ENCODE data around the gene AZU1. TPM values are rescaled to one million over a fixed set of nuclear protein-coding genes. Genes with fewer than 3 reads are reported as not detected.

Gene AZU1
- total RNA-seq (2021) = 0.77 and 1.6 TPM in 2 replicates
- long read RNA-seq, partial matches to known transcripts = 0 of 2 reads
- long read RNA-seq, other reads (novel, unspliced or antisense) = 2 of 2 reads

- no peak within 1 kb of the TSS for H3K4me3 Mint-ChIP-seq
- H3K27me3 Mint-ChIP-seq (ENCODE audit: low read depth) = peaks cover 5% of the 10 kb centered on the region
- no peak within 1 kb of the TSS for H4K5ac ChIP-seq (ENCODE audit: insufficient read length, low read depth, low read length)
- H2AFZ ChIP-seq (ENCODE audit: low read length) = no peak within 1 kb of the TSS
- H2BK120ac ChIP-seq (ENCODE audit: low read depth, low read length, poor library complexity, severe bottlenecking) = no peak within 1 kb of the TSS
- no peaks in the 10 kb centered on the region; the same call in 1 of the 2 replicates for H3K4me1 ChIP-seq (ENCODE audit: insufficient read depth, low read length)
- peaks cover 7 to 14% of the 10 kb centered on the region in 2 experiments for H3K4me1 Mint-ChIP-seq
- H3K23me2 ChIP-seq (ENCODE audit: insufficient read length, low read depth, low read length, poor library complexity, severe bottlenecking) = no peaks in the 10 kb centered on the region
- H3K27ac Mint-ChIP-seq = no peak within 1 kb of the TSS; a peak in 1 of 7 replicates
- TF ChIP-seq CTCF (conservative IDR thresholded peaks at IDR 0.05) = no peak
- no peak within 1 kb of the TSS for H3K18ac ChIP-seq (ENCODE audit: insufficient read length, low read depth, low read length)
- no peak within 1 kb of the TSS for H3T11ph ChIP-seq (ENCODE audit: low read length)
- no peaks in the 10 kb centered on the region for H3K9me3 Mint-ChIP-seq
- no peak within 1 kb of the TSS for H2AK5ac ChIP-seq (ENCODE audit: insufficient read length, low read length)
- no peak within 1 kb of the TSS for H4K8ac ChIP-seq (replicated peaks; ENCODE audit: insufficient read length, low read depth, low read length)
- no peak within 1 kb of the TSS for H3K4ac ChIP-seq (ENCODE audit: low read depth, low read length)
- DNase-seq = peak; percentile 30
- no peaks in the 10 kb centered on the region; a peak in 1 of 7 replicates for H3K36me3 Mint-ChIP-seq (ENCODE audit: insufficient read depth in 1 of 3, low read depth in 3 of 3)
- no peak within 1 kb of the TSS for H3K27ac ChIP-seq (ENCODE audit: insufficient read length, low read depth, low read length)
- H3K4me2 ChIP-seq (ENCODE audit: insufficient read depth, insufficient read length, low read length) = no peak within 1 kb of the TSS
- H3K79me2 ChIP-seq (ENCODE audit: insufficient read depth, low read length) = no peaks in the 10 kb centered on the region
- no peaks in the 10 kb centered on the region for H3K9me3 ChIP-seq (ENCODE audit: control insufficient read depth, low read depth, low read length)
- no peak within 1 kb of the TSS for H2BK5ac ChIP-seq (ENCODE audit: insufficient read length, low read length)
- H2BK12ac ChIP-seq (ENCODE audit: insufficient read length, low read depth, low read length) = no peak within 1 kb of the TSS
- whole genome bisulfite sequencing (ENCODE audit: extremely low coverage, insufficient read length, low lambda C conversion rate) = no CpG with 5 or more reads among the region's 33 CpGs
- no peaks in the 10 kb centered on the region for H3K79me1 ChIP-seq (ENCODE audit: insufficient read depth, low read depth, low read length, poor library complexity, severe bottlenecking)
- no peaks in the 10 kb centered on the region for H3K27me3 ChIP-seq (ENCODE audit: insufficient read depth, low read length)
- no peak within 1 kb of the TSS for H3K14ac ChIP-seq (ENCODE audit: insufficient read depth, low read length)
- H2BK15ac ChIP-seq (ENCODE audit: low read depth, low read length) = no peak within 1 kb of the TSS
- H4K91ac ChIP-seq (ENCODE audit: insufficient read length, low read depth, low read length) = no peak within 1 kb of the TSS
- H2BK20ac ChIP-seq (ENCODE audit: low read depth, low read length, poor library complexity, severe bottlenecking) = no peak within 1 kb of the TSS
- no peaks in the 10 kb centered on the region for H4K20me1 ChIP-seq (ENCODE audit: control insufficient read depth, insufficient read depth, insufficient read length)
- no peak within 1 kb of the TSS for H3K56ac ChIP-seq (ENCODE audit: insufficient read length, low read depth, low read length)
- H3K9ac ChIP-seq (ENCODE audit: extremely low read depth, insufficient read length, low read length) = no peak within 1 kb of the TSS
- no peak within 1 kb of the TSS for H3K23ac ChIP-seq (ENCODE audit: insufficient read length, low read depth, low read length)
Observed at GRCh38 chr19:827710-828321, at the start of gene AZU1. Gene AZU1 (plus strand): TSS chr19:827837. CDS start chr19:827847, 10 bp downstream.
